ENCODE results near the gene CYSRT1.

CYSRT1 gene

DNA sequence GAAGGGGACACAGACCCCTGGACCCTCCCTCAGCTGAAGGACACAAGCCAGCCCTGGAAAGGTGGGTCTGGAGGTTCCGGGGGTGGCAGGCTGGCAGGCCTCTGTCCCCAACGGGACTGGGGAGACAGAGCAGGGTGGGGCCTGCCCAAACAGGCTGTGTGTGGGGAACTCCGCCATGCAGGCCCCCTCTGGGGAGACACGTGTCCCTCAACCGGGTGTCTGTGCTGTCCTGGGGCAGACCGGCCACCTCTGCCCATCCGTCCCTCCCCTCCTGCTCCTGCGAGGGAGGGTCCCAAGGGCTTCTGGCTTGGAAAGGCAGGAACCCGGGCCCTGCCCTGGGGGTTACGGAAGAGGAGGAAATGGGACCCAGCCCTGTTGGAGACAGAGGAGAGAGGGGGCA, 7.1 kb downstream of the CYSRT1 start:
- peaks cover 4% of the 10 kb centered on the region for H3K27me3 ChIP-seq (ENCODE audit: insufficient read depth, poor library complexity, severe bottlenecking)
- no peak for DNase-seq (ENCODE audit: low spot score)
- ATAC-seq (ENCODE audit: low read depth), result no peak
- no peak overlapping the region for H3K27ac ChIP-seq (ENCODE audit: poor library complexity, severe bottlenecking)
- TF ChIP-seq, protein P1, sequence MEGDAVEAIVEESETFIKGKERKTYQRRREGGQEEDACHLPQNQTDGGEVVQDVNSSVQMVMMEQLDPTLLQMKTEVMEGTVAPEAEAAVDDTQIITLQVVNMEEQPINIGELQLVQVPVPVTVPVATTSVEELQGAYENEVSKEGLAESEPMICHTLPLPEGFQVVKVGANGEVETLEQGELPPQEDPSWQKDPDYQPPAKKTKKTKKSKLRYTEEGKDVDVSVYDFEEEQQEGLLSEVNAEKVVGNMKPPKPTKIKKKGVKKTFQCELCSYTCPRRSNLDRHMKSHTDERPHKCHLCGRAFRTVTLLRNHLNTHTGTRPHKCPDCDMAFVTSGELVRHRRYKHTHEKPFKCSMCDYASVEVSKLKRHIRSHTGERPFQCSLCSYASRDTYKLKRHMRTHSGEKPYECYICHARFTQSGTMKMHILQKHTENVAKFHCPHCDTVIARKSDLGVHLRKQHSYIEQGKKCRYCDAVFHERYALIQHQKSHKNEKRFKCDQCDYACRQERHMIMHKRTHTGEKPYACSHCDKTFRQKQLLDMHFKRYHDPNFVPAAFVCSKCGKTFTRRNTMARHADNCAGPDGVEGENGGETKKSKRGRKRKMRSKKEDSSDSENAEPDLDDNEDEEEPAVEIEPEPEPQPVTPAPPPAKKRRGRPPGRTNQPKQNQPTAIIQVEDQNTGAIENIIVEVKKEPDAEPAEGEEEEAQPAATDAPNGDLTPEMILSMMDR (IDR thresholded peaks at IDR 0.05; ENCODE audit: poor library complexity, severe bottlenecking), result no peak
- H3K9me3 ChIP-seq (ENCODE audit: severe bottlenecking), result no peaks in the 10 kb centered on the region
- H3K4me3 ChIP-seq (ENCODE audit: severe bottlenecking), result no peak overlapping the region
- H3K36me3 ChIP-seq (ENCODE audit: low read depth), result no peaks in the 10 kb centered on the region
- H3K4me1 ChIP-seq (ENCODE audit: insufficient read depth, poor library complexity, severe bottlenecking), result peaks cover 6% of the 10 kb centered on the region

DNA sequence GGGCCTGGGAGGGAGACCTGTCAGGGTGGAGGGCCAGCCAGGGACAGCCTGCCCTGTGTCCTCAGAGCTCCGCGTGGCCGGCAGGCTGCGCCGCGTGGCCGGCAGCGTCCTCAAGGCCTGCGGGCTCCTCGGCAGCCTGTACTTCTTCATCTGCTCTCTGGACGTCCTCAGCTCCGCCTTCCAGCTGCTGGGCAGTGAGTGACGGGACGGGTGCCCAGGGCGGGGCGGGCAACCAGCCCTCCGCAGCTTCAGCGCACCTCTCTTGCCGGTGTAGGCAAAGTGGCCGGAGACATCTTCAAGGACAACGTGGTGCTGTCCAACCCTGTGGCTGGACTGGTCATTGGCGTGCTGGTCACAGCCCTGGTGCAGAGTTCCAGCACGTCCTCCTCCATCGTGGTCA, 7.5 kb downstream of the CYSRT1 start:
- Histone ChIP-seq H3K27ac (ENCODE audit: poor library complexity, severe bottlenecking) (no peak overlapping the region), H3K27me3 (ENCODE audit: insufficient read depth, poor library complexity, severe bottlenecking) (peaks cover 4% of the 10 kb centered on the region), H3K4me1 (ENCODE audit: insufficient read depth, poor library complexity, severe bottlenecking) (peaks cover 2% of the 10 kb centered on the region), H3K4me3 (ENCODE audit: severe bottlenecking) (no peak overlapping the region), H3K36me3 (ENCODE audit: low read depth) (no peaks in the 10 kb centered on the region), H3K9me3 (ENCODE audit: severe bottlenecking) (no peaks in the 10 kb centered on the region)
- TF ChIP-seq, protein P1 (IDR thresholded peaks at IDR 0.05; ENCODE audit: poor library complexity, severe bottlenecking), result no peak
- no peak for ATAC-seq (ENCODE audit: low read depth)
- DNase-seq (ENCODE audit: low spot score), result no peak

DNA sequence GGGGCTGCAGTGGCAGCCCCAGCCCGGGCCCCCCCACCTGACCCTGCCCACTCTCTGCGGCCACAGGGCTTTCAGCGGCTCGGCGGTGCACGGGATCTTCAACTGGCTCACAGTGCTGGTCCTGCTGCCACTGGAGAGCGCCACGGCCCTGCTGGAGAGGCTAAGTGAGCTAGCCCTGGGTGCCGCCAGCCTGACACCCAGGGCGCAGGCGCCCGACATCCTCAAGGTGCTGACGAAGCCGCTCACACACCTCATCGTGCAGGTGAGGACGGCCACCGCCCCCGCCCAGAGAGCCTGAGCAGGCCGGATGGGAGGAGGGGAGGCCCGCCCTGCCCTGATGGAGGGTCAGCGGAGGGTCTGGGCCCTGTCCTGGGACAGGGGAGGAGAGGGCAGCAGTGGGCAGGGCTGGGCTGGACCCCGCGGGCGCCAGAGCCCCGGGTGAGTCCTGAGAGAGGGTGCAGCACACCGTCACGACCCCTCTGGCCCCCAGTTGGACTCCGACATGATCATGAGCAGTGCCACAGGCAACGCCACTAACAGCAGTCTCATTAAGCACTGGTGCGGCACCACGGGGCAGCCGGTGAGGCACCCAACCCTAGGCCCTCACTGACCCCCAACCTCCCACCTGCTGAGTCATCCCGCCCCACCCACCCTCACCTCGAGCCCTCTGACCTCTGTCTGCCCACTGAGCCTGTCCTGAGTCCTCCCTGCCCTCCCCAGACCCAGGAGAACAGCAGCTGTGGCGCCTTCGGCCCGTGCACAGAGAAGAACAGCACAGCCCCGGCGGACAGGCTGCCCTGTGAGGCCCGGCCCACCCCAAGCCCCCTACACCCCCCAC, 8.4 kb downstream of the CYSRT1 start:
- no peak for ATAC-seq (ENCODE audit: low read depth)
- no peaks in the 10 kb centered on the region for H3K36me3 ChIP-seq (ENCODE audit: low read depth)
- no peak overlapping the region for H3K4me3 ChIP-seq (ENCODE audit: severe bottlenecking)
- no peaks in the 10 kb centered on the region for H3K4me1 ChIP-seq (ENCODE audit: insufficient read depth, poor library complexity, severe bottlenecking)
- H3K27me3 ChIP-seq (ENCODE audit: insufficient read depth, poor library complexity, severe bottlenecking), result peaks cover 4% of the 10 kb centered on the region
- H3K27ac ChIP-seq (ENCODE audit: poor library complexity, severe bottlenecking), result no peak overlapping the region
- no peaks in the 10 kb centered on the region for H3K9me3 ChIP-seq (ENCODE audit: severe bottlenecking)
- no peak for DNase-seq (ENCODE audit: low spot score)
- TF ChIP-seq, protein P1 (IDR thresholded peaks at IDR 0.05; ENCODE audit: poor library complexity, severe bottlenecking), result no peak

DNA sequence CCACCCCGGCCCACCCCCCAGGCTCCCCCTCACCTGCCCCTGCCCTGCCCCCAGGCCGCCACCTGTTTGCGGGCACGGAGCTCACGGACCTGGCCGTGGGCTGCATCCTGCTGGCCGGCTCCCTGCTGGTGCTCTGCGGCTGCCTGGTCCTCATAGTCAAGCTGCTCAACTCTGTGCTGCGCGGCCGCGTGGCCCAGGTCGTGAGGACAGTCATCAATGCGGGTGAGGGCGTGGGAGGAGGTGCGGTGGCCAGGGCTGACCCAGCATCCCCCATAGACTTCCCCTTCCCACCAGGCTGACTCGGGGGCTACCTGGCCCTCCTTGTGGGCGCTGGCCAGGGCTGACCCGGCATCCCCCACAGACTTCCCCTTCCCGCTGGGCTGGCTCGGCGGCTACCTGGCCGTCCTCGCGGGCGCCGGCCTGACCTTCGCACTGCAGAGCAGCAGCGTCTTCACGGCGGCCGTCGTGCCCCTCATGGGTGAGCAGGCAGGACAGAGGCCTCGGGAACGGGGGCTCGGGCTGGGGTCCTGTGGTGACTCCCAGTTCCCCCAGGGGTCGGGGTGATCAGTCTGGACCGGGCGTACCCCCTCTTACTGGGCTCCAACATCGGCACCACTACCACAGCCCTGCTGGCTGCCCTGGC, 9.2 kb downstream of the CYSRT1 start:
- Histone ChIP-seq H3K9me3 (ENCODE audit: severe bottlenecking) (no peaks in the 10 kb centered on the region), H3K27ac (ENCODE audit: poor library complexity, severe bottlenecking) (no peak overlapping the region), H3K27me3 (ENCODE audit: insufficient read depth, poor library complexity, severe bottlenecking) (peaks cover 4% of the 10 kb centered on the region), H3K4me1 (ENCODE audit: insufficient read depth, poor library complexity, severe bottlenecking) (no peaks in the 10 kb centered on the region), H3K36me3 (ENCODE audit: low read depth) (no peaks in the 10 kb centered on the region), H3K4me3 (ENCODE audit: severe bottlenecking) (no peak overlapping the region)
- TF ChIP-seq, protein P1 (IDR thresholded peaks at IDR 0.05; ENCODE audit: poor library complexity, severe bottlenecking), result no peak
- ATAC-seq (ENCODE audit: low read depth), result no peak
- no peak for DNase-seq (ENCODE audit: low spot score)
